H1 (cell line): Measurements from ENCODE around the gene LCP1.

Experiments used
- BCL11A ChIP-seq, 2 experiments: IDR thresholded peaks; one replicate each; pipeline ENCODE4 v1.6.1; 2011; ENCODE audit warnings: low read depth in 2 of 2, low read length in 2 of 2, mild to moderate bottlenecking in 2 of 2
- CBX5 ChIP-seq: fragments of 300-800, 300-1000 bp; sonication (generic); IDR thresholded peaks from 2 replicates; pipeline ENCODE4 v1.7.1; 2016; ENCODE audit warnings: antibody characterized with exemption, low read length, low read depth
- FOSL1 ChIP-seq: IDR thresholded peaks from 2 replicates; pipeline ENCODE4 v1.6.1; 2011; ENCODE audit warnings: mild to moderate bottlenecking, low read depth, low read length, moderate library complexity; ENCODE audit not compliant: insufficient read depth
- JUND ChIP-seq: IDR thresholded peaks from 2 replicates; pipeline ENCODE4 v1.6.1; 2011; ENCODE audit warnings: mild to moderate bottlenecking, improper control_type of control experiment, low read length
- MAFK ChIP-seq: IDR thresholded peaks from 2 replicates; pipeline ENCODE4 v1.6.1; 2012; ENCODE audit warnings: low read depth, mild to moderate bottlenecking, improper control_type of control experiment, low read length
- POLR2A ChIP-seq, 2 experiments: IDR thresholded peaks; 1 replicate in 1 of 2; 2 replicates in 1 of 2; pipeline ENCODE4 v1.6.1; 2011; ENCODE audit warnings: low read depth in 2 of 2, low read length in 2 of 2, mild to moderate bottlenecking in 2 of 2; ENCODE audit errors: control extremely low read depth in 1 of 2
- POLR2AphosphoS5 ChIP-seq: IDR thresholded peaks from 2 replicates; pipeline ENCODE4 v1.6.1; 2011; ENCODE audit warnings: low read depth, low read length
- RFX5 ChIP-seq: IDR thresholded peaks from 2 replicates; pipeline ENCODE4 v1.6.1; 2011; ENCODE audit warnings: low read depth, low read length, improper control_type of control experiment, borderline replicate concordance
- SIN3A ChIP-seq, 2 experiments: IDR thresholded peaks in 1 of 2; conservative IDR thresholded peaks in 1 of 2; 2 replicates each; pipeline ENCODE4 v1.6.1; 2011 to 2012; ENCODE audit warnings: low read length in 2 of 2, improper control_type of control experiment in 1 of 2, low read depth in 1 of 2, mild to moderate bottlenecking in 1 of 2
- SP1 ChIP-seq: IDR thresholded peaks from 2 replicates; pipeline ENCODE4 v1.6.1; 2011; ENCODE audit warnings: low read depth, low read length
- SP2 ChIP-seq: IDR thresholded peaks from 2 replicates; pipeline ENCODE4 v1.6.1; 2012; ENCODE audit warnings: mild to moderate bottlenecking, low read length, inconsistent platforms
- TCF12 ChIP-seq: IDR thresholded peaks from 2 replicates; pipeline ENCODE4 v1.6.1; 2011; ENCODE audit warnings: low read depth, mild to moderate bottlenecking, low read length
- TEAD4 ChIP-seq: IDR thresholded peaks from 2 replicates; pipeline ENCODE4 v1.6.1; 2012; ENCODE audit warnings: low read depth, low read length, inconsistent platforms, mixed read lengths
- TF ChIP-seq, protein P1 (sequence below), 3 experiments: IDR thresholded peaks; 1 replicate in 2 of 3; 2 replicates in 1 of 3; pipeline versions ENCODE4 v1.5.1 to v1.6.1; 2011; ENCODE audit warnings: low read length in 3 of 3, mild to moderate bottlenecking in 3 of 3, inconsistent platforms in 2 of 3, low read depth in 1 of 3, moderate library complexity in 1 of 3; ENCODE audit not compliant: insufficient read depth in 1 of 3; ENCODE audit errors: control extremely low read depth in 1 of 3

DNA sequence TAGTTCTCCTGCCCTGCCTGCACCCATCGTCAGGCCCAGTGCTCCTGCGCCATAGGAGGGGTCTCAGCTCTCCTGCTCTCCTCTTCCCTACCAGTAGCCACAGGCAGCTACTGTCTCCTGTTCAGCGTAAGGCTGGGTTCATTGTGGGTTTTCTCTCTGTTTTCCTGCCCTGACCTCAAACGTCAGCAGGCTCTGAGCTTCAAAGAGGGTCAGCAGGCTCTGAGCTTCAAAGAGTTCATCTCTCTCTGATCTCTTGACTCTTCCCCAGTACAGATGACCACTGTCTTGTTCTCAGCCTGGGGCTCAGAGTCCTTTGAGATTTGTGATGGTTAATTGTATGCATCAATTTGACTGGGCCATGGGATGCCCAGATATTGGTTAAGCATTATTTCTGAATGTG lies 72.5 kb downstream of the LCP1 start:
- TF ChIP-seq RFX5 = no peak
- no peak for TF ChIP-seq TCF12
- TF ChIP-seq MAFK = no peak
- TF ChIP-seq, protein P1, sequence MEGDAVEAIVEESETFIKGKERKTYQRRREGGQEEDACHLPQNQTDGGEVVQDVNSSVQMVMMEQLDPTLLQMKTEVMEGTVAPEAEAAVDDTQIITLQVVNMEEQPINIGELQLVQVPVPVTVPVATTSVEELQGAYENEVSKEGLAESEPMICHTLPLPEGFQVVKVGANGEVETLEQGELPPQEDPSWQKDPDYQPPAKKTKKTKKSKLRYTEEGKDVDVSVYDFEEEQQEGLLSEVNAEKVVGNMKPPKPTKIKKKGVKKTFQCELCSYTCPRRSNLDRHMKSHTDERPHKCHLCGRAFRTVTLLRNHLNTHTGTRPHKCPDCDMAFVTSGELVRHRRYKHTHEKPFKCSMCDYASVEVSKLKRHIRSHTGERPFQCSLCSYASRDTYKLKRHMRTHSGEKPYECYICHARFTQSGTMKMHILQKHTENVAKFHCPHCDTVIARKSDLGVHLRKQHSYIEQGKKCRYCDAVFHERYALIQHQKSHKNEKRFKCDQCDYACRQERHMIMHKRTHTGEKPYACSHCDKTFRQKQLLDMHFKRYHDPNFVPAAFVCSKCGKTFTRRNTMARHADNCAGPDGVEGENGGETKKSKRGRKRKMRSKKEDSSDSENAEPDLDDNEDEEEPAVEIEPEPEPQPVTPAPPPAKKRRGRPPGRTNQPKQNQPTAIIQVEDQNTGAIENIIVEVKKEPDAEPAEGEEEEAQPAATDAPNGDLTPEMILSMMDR (IDR thresholded peaks at IDR 0.05; ENCODE audit: control extremely low read depth in 1 of 3, insufficient read depth in 1 of 3, low read depth in 1 of 3, low read length in 3 of 3) = no peak
- TF ChIP-seq FOSL1 = no peak
- TF ChIP-seq SP2 = no peak
- TF ChIP-seq CBX5 = no peak
- TF ChIP-seq SIN3A (conservative IDR thresholded peaks at IDR 0.05 in 1 of 2, IDR thresholded peaks at IDR 0.05 in 1 of 2; ENCODE audit: low read depth in 1 of 2, low read length in 2 of 2) = no peak
- TF ChIP-seq POLR2A (IDR thresholded peaks at IDR 0.05; ENCODE audit: control extremely low read depth in 1 of 2, low read depth in 2 of 2, low read length in 2 of 2) = no peak
- no peak for TF ChIP-seq BCL11A (IDR thresholded peaks at IDR 0.05; ENCODE audit: low read depth in 2 of 2, low read length in 2 of 2)
- no peak for TF ChIP-seq JUND
- no peak for TF ChIP-seq SP1
- TF ChIP-seq TEAD4 = no peak
- TF ChIP-seq POLR2AphosphoS5 = no peak
